HL-60 (cell line): ENCODE measurements around the gene SMPDL3B.

Experiments
- GABPA ChIP-seq: IDR thresholded peaks from 2 replicates; pipeline ENCODE4 v1.6.1; 2012; ENCODE audit warnings: low read depth
- POLR2AphosphoS5 ChIP-seq: IDR thresholded peaks from 2 replicates; pipeline ENCODE4 v1.6.1; 2012; ENCODE audit warnings: low read depth
- SPI1 ChIP-seq: IDR thresholded peaks from 2 replicates; pipeline ENCODE4 v1.6.1; 2012; ENCODE audit warnings: low read depth, mild to moderate bottlenecking, borderline replicate concordance
- TF ChIP-seq, protein P1 (sequence below): IDR thresholded peaks from one replicate; pipeline ENCODE4 v1.5.1; 2011; ENCODE audit warnings: low read length, control low read depth, inconsistent platforms; ENCODE audit not compliant: insufficient read depth

DNA sequence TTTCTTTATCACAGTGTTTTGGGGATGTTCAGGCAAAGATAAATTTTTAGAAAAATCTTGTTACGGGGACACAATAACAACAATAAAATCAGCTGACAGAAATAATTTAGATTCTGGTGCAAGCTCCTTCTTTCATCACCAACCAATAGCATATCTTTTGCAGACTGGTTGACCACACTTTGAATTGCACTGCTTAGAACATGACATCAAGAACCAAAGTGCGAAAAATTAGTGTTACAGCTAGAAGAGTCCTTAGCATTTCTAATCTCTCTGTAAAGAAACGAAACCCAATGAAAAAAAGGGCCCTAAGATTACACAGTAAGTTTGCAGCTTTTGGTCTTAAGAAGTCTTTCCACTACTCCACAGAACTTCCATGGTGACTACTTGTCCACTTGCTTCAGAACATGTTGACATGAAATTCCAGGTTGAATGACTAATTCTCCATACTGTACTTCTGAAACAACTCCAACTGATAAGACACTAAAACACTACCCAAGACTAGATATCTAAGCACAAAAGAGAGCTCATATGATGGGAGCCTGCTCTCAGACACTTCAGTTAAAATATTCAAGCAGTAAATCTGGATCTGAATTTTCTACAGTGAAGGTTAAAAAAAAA, 56.2 kb downstream of the SMPDL3B start:
- TF ChIP-seq, protein P1, sequence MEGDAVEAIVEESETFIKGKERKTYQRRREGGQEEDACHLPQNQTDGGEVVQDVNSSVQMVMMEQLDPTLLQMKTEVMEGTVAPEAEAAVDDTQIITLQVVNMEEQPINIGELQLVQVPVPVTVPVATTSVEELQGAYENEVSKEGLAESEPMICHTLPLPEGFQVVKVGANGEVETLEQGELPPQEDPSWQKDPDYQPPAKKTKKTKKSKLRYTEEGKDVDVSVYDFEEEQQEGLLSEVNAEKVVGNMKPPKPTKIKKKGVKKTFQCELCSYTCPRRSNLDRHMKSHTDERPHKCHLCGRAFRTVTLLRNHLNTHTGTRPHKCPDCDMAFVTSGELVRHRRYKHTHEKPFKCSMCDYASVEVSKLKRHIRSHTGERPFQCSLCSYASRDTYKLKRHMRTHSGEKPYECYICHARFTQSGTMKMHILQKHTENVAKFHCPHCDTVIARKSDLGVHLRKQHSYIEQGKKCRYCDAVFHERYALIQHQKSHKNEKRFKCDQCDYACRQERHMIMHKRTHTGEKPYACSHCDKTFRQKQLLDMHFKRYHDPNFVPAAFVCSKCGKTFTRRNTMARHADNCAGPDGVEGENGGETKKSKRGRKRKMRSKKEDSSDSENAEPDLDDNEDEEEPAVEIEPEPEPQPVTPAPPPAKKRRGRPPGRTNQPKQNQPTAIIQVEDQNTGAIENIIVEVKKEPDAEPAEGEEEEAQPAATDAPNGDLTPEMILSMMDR, result no peak
- no peak for TF ChIP-seq SPI1
- no peak for TF ChIP-seq POLR2AphosphoS5
- TF ChIP-seq GABPA, result no peak
